ENCODE results near the gene PET100.

PET100 gene

GRCh38 chr19:7658219-7658686, 28.7 kb downstream of the PET100 start:
- Mint-ChIP-seq H3K36me3 (ENCODE audit: insufficient read depth) (peaks cover 7% of the 10 kb centered on the region), H3K4me1 (ENCODE audit: low read depth in 2 of 2) (peaks cover 5 to 6% of the 10 kb centered on the region in 2 donors), H3K9me3 (no peaks in the 10 kb centered on the region), H3K4me3 (peak overlapping the region; percentile 53 to 56), H3K27me3 (peaks cover 0 to 9% of the 10 kb centered on the region in 2 donors), H3K27ac (peak overlapping the region in 1 of 2 donors; percentile 46)
- no peak for DNase-seq
- ATAC-seq (replicated peaks), result peak; percentile 76

DNA sequence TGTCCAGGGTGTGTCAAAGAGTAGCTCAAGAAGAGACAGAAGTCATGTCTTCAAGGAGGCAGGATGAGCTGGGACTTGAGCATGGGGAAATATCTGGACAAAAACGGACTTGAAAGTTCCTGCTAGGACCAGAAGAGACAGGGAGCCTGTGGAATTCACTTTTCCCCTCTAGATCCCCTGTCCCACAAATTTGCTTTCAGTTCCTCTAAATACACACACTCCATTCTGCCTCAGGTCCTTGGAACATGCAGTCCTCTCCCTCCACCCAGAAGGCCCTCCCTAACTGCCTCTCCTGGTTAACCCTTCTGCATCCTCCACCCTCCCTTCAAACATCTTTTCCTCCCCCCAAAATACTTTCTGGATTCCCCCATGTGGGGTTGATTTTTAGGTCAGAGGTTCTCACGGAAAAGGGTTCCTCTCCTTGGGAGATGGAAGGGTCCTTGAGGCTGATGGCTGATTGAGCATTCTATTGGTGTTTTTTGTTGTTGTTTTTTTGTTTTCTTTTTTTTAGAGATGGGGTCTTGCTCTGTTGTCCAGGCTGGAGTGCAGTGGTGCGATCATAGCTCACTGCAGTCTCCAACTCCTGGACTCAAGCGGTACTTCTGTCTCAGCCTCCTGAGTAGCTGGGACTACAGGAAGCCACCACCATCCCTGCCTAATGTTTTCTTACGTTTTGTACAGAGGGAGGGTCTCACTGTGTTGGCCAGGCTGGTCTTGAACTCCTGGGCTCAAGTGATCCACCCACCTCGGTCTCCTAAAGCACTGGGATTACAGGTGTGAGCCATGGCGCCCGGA, 32.3 kb downstream of the PET100 start:
- H3K4me1 Mint-ChIP-seq (ENCODE audit: low read depth in 2 of 2), result peaks cover 4 to 5% of the 10 kb centered on the region in 2 donors
- H3K27me3 Mint-ChIP-seq, result peaks cover 14 to 23% of the 10 kb centered on the region in 2 donors
- DNase-seq (no peak), ATAC-seq (replicated peaks) (no peak)
- H3K36me3 Mint-ChIP-seq (ENCODE audit: insufficient read depth), result peaks cover 2% of the 10 kb centered on the region
- no peaks in the 10 kb centered on the region for H3K9me3 Mint-ChIP-seq
- no peak overlapping the region for H3K4me3 Mint-ChIP-seq
- no peak overlapping the region for H3K27ac Mint-ChIP-seq

GRCh38 chr19:7662657-7663056, 33.1 kb downstream of the PET100 start:
- Mint-ChIP-seq H3K4me3 (no peak overlapping the region), H3K27me3 (peaks cover 18 to 27% of the 10 kb centered on the region in 2 donors), H3K36me3 (ENCODE audit: insufficient read depth) (peaks cover 9% of the 10 kb centered on the region), H3K9me3 (no peaks in the 10 kb centered on the region), H3K27ac (no peak overlapping the region), H3K4me1 (ENCODE audit: low read depth in 2 of 2) (peaks cover 2 to 4% of the 10 kb centered on the region in 2 donors)
- ATAC-seq (replicated peaks) (no peak), DNase-seq (no peak)

GRCh38 chr19:7663706-7664105, 34.1 kb downstream of the PET100 start:
- ATAC-seq (replicated peaks) (no peak), DNase-seq (no peak)
- Mint-ChIP-seq H3K9me3 (no peaks in the 10 kb centered on the region), H3K4me3 (no peak overlapping the region), H3K4me1 (ENCODE audit: low read depth in 2 of 2) (no peaks in the 10 kb centered on the region), H3K27me3 (peaks cover 18 to 32% of the 10 kb centered on the region in 2 donors), H3K36me3 (ENCODE audit: insufficient read depth) (peaks cover 9% of the 10 kb centered on the region), H3K27ac (no peak overlapping the region)

DNA sequence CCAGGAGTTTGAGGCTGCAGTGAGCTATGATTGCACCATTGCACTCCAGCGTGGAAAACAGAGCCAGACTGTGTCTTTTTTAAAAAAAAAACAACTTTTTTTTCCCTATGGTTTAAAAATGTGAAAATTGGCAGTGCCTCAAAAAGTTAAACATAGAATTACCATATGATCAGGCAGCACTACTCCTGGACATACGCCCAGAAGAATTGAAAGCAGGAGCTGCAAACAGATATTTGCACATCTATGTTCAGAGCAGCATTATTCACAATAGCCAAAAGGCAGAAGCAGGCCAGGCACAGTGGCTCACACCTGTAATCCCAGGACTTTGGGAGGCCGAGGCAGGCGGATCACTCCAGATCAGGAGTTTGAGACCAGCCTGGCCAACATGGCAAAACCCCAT, 35.5 kb downstream of the PET100 start:
- no peak for DNase-seq
- no peaks in the 10 kb centered on the region for H3K9me3 Mint-ChIP-seq
- peaks cover 7% of the 10 kb centered on the region for H3K36me3 Mint-ChIP-seq (ENCODE audit: insufficient read depth)
- no peak overlapping the region for H3K27ac Mint-ChIP-seq
- H3K4me3 Mint-ChIP-seq, result no peak overlapping the region
- no peak for ATAC-seq (replicated peaks)
- H3K27me3 Mint-ChIP-seq, result peaks cover 27 to 45% of the 10 kb centered on the region in 2 donors
- peaks cover under 1 to 3% of the 10 kb centered on the region in 2 donors for H3K4me1 Mint-ChIP-seq (ENCODE audit: low read depth in 2 of 2)

- Mint-ChIP-seq H3K36me3 (ENCODE audit: insufficient read depth) (peaks cover 7% of the 10 kb centered on the region), H3K4me1 (ENCODE audit: low read depth in 2 of 2) (peaks cover 5 to 11% of the 10 kb centered on the region in 2 donors), H3K4me3 (no peak within 1 kb of the TSS), H3K27me3 (peaks cover 56 to 74% of the 10 kb centered on the region in 2 donors), H3K9me3 (no peaks in the 10 kb centered on the region), H3K27ac (no peak within 1 kb of the TSS)
- ATAC-seq (replicated peaks), result no peak
- no peak for DNase-seq
Observed at GRCh38 chr19:7668842-7669241, 39.2 kb downstream of the PET100 start, which contains the start of gene RETN. RETN (plus strand) TSS chr19:7669049; CDS start chr19:7669327, 278 bp downstream.

- no peak overlapping the region for H3K4me3 Mint-ChIP-seq
- no peaks in the 10 kb centered on the region for H3K9me3 Mint-ChIP-seq
- peaks cover 7% of the 10 kb centered on the region for H3K36me3 Mint-ChIP-seq (ENCODE audit: insufficient read depth)
- ATAC-seq (replicated peaks) (no peak), DNase-seq (no peak)
- H3K27me3 Mint-ChIP-seq, result peaks cover 64 to 81% of the 10 kb centered on the region in 2 donors
- peaks cover 5 to 11% of the 10 kb centered on the region in 2 donors for H3K4me1 Mint-ChIP-seq (ENCODE audit: low read depth in 2 of 2)
- H3K27ac Mint-ChIP-seq, result no peak overlapping the region
Observed at GRCh38 chr19:7669641-7670040, 40.0 kb downstream of the PET100 start.

DNA sequence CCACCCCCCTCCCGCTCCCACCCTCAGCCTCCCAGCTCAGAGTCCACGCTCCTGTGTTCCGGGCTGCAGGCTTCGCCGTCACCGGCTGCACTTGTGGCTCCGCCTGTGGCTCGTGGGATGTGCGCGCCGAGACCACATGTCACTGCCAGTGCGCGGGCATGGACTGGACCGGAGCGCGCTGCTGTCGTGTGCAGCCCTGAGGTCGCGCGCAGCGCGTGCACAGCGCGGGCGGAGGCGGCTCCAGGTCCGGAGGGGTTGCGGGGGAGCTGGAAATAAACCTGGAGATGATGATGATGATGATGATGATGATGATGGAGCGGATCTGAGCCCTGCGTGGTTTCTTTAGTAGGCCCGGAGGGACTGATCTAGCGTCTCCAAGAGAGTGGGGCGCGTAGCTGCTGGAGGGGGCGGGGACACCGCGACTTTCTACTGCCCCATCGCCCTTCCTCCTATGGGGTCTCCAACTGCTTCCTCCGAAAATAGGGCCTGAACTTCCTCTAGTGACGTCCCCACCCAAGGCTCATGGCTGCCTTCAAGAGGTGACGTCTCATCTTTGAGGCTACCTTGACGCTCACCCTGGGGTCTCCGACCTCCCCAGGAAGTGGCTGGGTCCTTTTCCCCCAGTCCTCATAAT, 40.7 kb downstream of the PET100 start:
- no peak overlapping the region for H3K27ac Mint-ChIP-seq
- peak; percentile 72 for ATAC-seq (replicated peaks)
- peaks cover 64 to 81% of the 10 kb centered on the region in 2 donors for H3K27me3 Mint-ChIP-seq
- peak overlapping the region in 1 of 2 donors; percentile 19 for H3K4me3 Mint-ChIP-seq
- no peaks in the 10 kb centered on the region for H3K9me3 Mint-ChIP-seq
- peaks cover 7% of the 10 kb centered on the region for H3K36me3 Mint-ChIP-seq (ENCODE audit: insufficient read depth)
- H3K4me1 Mint-ChIP-seq (ENCODE audit: low read depth in 2 of 2), result peaks cover 5 to 11% of the 10 kb centered on the region in 2 donors
- DNase-seq, result no peak

DNA sequence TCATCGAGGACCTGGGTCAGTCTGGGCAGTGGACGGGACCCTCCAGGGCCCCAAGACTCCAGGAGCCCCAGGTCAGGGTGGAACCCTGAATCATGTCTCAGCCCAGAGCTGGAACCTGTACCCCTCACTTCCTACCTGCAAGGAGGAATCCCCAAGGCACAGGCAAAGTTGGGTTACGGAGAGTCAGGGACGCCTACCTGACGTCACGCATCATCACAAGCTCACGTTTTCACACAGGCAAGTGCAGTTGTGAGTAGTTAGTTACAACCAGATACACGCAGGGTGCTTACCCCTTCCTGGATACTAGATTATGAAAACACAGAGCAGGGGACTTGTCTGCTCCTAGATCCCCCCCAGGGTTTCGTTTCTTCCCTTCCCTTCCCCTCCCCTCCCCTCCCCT, 41.2 kb downstream of the PET100 start:
- Mint-ChIP-seq H3K27me3 (peaks cover 62 to 85% of the 10 kb centered on the region in 2 donors), H3K27ac (peak overlapping the region in 1 of 2 donors; percentile 44), H3K36me3 (ENCODE audit: insufficient read depth) (peaks cover 7% of the 10 kb centered on the region), H3K4me3 (peak overlapping the region in 1 of 2 donors; percentile 19), H3K9me3 (no peaks in the 10 kb centered on the region), H3K4me1 (ENCODE audit: low read depth in 2 of 2) (peaks cover 5 to 11% of the 10 kb centered on the region in 2 donors)
- ATAC-seq (replicated peaks) (peak; percentile 26), DNase-seq (no peak)

DNA sequence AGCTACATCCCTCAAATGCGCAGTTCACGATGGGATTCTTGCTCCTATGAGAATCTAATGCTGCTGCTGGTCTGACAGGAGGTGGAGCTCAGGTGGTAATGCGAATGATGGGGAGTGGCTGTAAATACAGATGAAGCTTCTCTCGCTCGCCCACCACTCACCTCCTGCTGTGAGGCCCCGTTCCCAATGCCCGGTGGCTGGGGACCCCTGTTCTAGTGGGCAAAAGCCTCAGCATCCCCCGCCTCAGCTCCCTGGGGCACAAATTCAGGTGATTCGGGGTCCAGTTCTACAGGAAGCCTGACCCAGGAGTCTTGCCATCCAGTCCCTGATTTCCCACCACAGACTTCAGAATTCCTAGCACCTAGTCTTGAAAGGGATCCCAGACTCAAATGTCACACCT, 42.9 kb downstream of the PET100 start:
- no peaks in the 10 kb centered on the region for H3K9me3 Mint-ChIP-seq
- no peak overlapping the region for H3K4me3 Mint-ChIP-seq
- ATAC-seq (replicated peaks) (no peak), DNase-seq (no peak)
- no peak overlapping the region for H3K27ac Mint-ChIP-seq
- H3K4me1 Mint-ChIP-seq (ENCODE audit: low read depth in 2 of 2), result peaks cover 5 to 19% of the 10 kb centered on the region in 2 donors
- H3K27me3 Mint-ChIP-seq, result peaks cover 66 to 86% of the 10 kb centered on the region in 2 donors
- H3K36me3 Mint-ChIP-seq (ENCODE audit: insufficient read depth), result peaks cover 1% of the 10 kb centered on the region

GRCh38 chr19:7674010-7675005, 44.7 kb downstream of the PET100 start:
- H3K27me3 Mint-ChIP-seq, result peaks cover 74 to 93% of the 10 kb centered on the region in 2 donors
- H3K9me3 Mint-ChIP-seq, result no peaks in the 10 kb centered on the region
- no peak overlapping the region for H3K4me3 Mint-ChIP-seq
- H3K4me1 Mint-ChIP-seq (ENCODE audit: low read depth in 2 of 2), result peaks cover 10 to 28% of the 10 kb centered on the region in 2 donors
- H3K36me3 Mint-ChIP-seq (ENCODE audit: insufficient read depth), result peaks cover 3% of the 10 kb centered on the region
- no peak overlapping the region for H3K27ac Mint-ChIP-seq
- ATAC-seq (replicated peaks) (no peak), DNase-seq (no peak)

- H3K4me3 Mint-ChIP-seq, result peak overlapping the region in 1 of 2 donors; percentile 43
Observed at GRCh38 chr19:7676376-7676775, 46.8 kb downstream of the PET100 start.

DNA sequence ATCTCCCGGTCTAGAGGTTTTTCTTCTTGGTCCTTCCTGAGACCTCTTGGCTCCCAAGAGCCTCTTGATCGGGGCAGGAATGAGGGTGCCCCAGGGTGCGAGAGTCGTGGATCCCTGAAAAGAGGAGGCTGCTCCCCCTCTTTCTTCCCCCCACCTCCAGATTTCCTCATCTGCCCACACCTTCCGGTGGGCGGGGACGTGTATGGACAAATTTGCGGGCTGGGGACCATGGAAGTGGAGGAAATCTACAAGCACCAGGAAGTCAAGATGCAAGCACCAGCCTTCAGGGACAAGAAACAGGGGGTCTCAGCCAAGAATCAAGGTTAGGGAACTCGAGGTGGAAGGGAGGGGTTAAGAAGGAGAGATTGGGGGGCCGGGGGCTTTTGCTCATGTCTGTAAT, 47.3 kb downstream of the PET100 start, which contains the start of gene MCEMP1:
TSS of gene MCEMP1 (plus strand) at position 237 of the 400 bp plus-strand sequence. CDS start at position 268, 31 bp downstream.
- peaks cover 22 to 35% of the 10 kb centered on the region in 2 donors for H3K4me1 Mint-ChIP-seq (ENCODE audit: low read depth in 2 of 2)
- peak within 1 kb of the TSS in 1 of 2 donors; percentile 43 for H3K4me3 Mint-ChIP-seq
- peaks cover 52 to 72% of the 10 kb centered on the region in 2 donors for H3K27me3 Mint-ChIP-seq
- DNase-seq, result no peak
- no peak for ATAC-seq (replicated peaks)
- H3K27ac Mint-ChIP-seq, result peak within 1 kb of the TSS in 1 of 2 donors; percentile 57
- peaks cover 28% of the 10 kb centered on the region for H3K36me3 Mint-ChIP-seq (ENCODE audit: insufficient read depth)
- no peaks in the 10 kb centered on the region for H3K9me3 Mint-ChIP-seq

More at GRCh38 chr19:7676376-7676775, 46.8 kb downstream of the PET100 start:
- H3K27ac Mint-ChIP-seq, result no peak overlapping the region
- peaks cover 57 to 77% of the 10 kb centered on the region in 2 donors for H3K27me3 Mint-ChIP-seq
- no peak for ATAC-seq (replicated peaks)
- H3K4me1 Mint-ChIP-seq (ENCODE audit: low read depth in 2 of 2), result peaks cover 17 to 31% of the 10 kb centered on the region in 2 donors
- DNase-seq, result no peak
- H3K36me3 Mint-ChIP-seq (ENCODE audit: insufficient read depth), result peaks cover 24% of the 10 kb centered on the region
- no peaks in the 10 kb centered on the region for H3K9me3 Mint-ChIP-seq

Measured in effector memory CD8-positive, alpha-beta T cell (primary cell).